Measurements from ENCODE around the gene FYCO1.
A peak's percentile ranks its signal among the peaks of the same experiment; 100 is the strongest.

Gene FYCO1

DNA sequence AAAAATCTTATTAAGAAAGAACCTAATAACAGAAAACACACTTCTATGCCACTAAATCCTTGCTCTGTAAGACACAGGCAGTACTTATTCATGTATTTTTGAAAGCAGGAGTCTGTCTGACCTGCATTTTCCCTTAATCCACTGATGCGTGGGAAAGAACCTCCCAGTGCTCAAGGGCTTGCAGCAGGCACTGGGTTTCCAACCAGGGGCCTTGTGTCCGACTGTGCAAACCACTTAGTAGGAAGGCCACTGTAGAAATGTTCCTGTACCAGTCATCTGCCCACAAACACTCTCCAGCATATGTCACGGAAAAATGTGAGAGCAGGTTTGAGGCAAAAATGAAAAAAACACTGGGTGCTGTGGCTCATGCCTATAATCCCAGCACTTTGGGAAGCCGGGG, 39.9 kb downstream of the FYCO1 start:
- TF ChIP-seq POLR2A (IDR thresholded peaks at IDR 0.05; ENCODE audit: low read length), result no peak
- TF ChIP-seq GATA1 (IDR thresholded peaks at IDR 0.05; ENCODE audit: low read depth, low read length), result no peak
- DNase-seq, result no peak

DNA sequence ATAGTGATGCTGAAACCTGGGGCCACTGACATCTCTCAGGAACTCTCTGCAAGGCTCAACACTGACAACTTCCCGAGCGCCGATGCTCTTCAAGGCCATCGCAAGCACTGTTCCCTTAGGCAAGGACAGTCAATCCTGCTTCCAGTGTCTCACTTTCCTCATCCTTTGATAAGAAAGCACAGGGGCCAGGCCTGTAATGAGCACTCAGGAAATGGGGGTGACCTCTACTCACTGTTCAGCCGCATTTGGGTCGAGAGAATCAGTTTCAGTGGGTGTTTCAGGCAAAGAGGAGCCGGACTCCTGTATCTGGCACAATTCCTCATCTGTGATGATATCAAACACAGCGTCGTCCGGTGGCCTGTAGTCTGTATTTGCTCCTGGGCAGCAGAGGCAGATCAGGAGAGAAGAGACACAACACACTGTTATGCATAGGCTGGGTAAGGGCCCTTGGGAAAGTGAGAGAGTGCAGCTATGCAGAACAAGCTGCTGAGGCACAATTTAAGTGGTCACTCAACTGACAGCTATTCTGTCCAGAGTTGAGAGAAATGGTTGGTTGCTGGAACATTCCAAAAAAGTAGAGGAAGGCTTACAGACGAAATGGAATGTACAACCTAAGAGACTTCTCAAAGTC, 40.5 kb downstream of the FYCO1 start:
- no peak for TF ChIP-seq GATA1 (IDR thresholded peaks at IDR 0.05; ENCODE audit: low read depth, low read length)
- TF ChIP-seq POLR2A (IDR thresholded peaks at IDR 0.05; ENCODE audit: low read length), result no peak
- no peak for DNase-seq

DNA sequence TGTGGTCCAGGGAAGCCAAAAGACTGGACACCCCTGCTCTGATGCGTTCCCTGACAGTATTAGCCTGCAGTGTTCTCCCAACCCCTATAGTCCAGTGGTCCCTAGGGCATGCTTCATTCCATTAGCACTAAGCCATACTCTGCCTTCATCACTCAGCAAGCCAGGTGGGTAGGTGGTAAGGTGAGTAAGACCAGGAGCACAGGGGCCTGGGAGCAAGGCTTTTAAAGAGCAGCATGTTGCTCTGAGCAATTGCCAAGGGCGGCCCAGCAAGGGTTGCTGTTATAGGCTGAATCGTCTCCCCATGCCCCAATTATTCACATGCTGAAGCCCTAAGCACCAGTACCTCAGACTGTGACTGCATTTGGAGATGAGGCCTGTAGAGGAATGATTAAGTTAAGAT, 41.3 kb downstream of the FYCO1 start:
- no peak for DNase-seq
- no peak for TF ChIP-seq POLR2A (IDR thresholded peaks at IDR 0.05; ENCODE audit: low read length)
- TF ChIP-seq GATA1 (IDR thresholded peaks at IDR 0.05; ENCODE audit: low read depth, low read length), result no peak

DNA sequence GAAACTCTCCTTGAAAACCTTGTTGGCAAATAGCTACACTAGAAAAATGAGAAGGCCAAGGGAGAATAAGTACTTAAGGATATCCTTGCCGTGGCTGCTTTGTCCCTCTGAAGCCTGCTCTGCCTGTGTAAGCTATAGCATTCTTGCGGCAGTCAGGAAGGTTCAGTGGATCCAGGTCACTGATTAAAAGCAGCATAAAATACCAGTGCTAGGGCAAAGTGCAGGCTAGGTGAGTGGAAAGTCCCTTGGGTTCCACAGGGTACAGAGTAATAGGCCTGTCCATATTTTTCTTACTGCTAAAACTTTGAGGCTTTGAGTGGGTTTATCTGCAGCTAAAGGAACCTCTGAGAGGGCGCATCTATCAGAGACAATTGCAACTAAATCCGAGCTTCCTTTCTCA, 42.1 kb downstream of the FYCO1 start:
- no peak for DNase-seq

DNA sequence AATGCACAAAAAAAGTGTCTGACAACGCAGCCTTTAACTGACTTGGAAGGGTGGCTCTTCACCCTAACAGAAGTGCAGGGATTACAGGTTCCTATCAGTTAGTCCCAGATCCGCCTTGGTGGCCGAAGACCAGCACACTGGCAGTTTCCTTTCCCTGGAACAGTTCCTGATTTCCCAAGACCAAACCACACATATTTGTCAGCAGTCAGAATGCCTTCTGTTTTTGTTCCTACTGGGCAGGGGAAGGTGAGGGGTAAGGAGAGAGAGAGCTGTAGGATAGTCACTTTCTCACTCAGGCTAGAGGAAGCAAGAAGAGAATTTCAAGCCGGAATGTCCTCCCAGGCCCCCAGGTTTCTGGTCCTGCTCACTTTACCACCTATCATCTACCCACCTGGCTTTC, 43.2 kb downstream of the FYCO1 start:
- no peak for DNase-seq
- TF ChIP-seq GATA1 (IDR thresholded peaks at IDR 0.05; ENCODE audit: low read depth, low read length), result no peak
- TF ChIP-seq POLR2A (IDR thresholded peaks at IDR 0.05; ENCODE audit: low read length), result no peak

More for the DNA sequence above, 42.1 kb downstream of the FYCO1 start:
- TF ChIP-seq POLR2A (IDR thresholded peaks at IDR 0.05; ENCODE audit: low read length) (no peak), GATA1 (IDR thresholded peaks at IDR 0.05; ENCODE audit: low read depth, low read length) (no peak)

DNA sequence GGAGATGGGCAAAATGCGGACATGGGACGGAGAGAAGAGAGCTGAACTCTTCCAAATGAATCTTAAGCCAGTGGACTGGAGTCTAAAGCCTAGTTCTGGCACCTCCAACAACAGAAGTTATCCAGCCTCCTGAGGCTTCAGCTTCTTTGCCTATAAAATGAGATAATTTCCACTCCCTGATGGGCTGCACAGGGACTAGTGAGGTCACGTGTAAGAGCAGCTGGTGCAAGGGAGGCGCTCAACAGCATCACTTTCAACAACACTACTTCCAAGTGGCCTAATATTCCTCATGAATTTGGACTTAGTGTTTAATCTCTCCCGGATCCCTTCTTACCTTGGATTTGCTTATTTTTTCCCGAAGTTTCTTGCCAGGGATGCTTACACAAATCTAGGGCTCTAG, 43.7 kb downstream of the FYCO1 start:
- TF ChIP-seq GATA1 (IDR thresholded peaks at IDR 0.05; ENCODE audit: low read depth, low read length) (no peak), POLR2A (IDR thresholded peaks at IDR 0.05; ENCODE audit: low read length) (no peak)
- DNase-seq, result no peak

DNA sequence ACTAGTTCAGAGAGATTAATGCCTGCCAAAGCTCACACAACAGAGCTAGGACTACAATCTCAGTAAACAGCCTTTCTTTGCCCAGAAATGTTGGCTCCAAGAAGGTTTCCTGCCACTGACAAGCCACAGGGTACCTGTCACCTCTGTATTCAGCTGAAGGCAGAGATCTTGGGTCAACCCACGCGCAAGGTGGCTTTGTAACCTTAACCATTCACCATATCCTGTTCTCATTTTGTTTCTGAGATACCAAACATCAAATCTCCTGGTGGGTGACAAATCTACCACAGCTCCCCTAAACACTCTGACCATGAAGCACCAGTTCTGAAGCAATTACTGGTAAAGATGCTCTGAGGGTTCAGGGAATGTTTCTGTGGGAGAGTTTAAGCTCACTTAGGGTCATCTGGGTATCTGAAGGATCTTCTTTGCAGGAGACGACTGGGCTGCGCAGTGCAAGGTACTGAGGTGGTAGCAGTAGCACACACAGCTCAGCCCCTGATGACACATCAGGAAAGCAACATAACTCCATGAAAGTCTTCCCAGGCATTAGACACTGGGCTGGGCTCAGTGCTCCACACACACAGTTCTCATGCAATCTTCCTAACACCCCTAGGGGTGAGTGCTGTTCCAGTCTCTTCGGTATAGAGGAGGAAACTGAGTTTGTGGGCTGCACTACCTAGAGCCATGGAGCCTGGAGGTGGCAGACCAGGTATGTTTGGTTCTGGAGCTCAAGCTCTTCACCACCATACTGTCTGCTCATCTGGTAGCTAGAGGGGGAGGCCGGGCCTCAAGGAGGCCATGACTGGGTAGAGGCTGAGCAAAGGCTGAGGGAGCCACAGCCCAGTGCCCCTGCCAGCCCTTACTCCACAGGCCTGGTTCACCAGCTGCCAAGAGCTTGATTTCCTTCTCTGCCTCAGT, 44.7 kb downstream of the FYCO1 start:
- no peak for TF ChIP-seq POLR2A (IDR thresholded peaks at IDR 0.05; ENCODE audit: low read length)
- no peak for TF ChIP-seq GATA1 (IDR thresholded peaks at IDR 0.05; ENCODE audit: low read depth, low read length)
- DNase-seq, result no peak

DNA sequence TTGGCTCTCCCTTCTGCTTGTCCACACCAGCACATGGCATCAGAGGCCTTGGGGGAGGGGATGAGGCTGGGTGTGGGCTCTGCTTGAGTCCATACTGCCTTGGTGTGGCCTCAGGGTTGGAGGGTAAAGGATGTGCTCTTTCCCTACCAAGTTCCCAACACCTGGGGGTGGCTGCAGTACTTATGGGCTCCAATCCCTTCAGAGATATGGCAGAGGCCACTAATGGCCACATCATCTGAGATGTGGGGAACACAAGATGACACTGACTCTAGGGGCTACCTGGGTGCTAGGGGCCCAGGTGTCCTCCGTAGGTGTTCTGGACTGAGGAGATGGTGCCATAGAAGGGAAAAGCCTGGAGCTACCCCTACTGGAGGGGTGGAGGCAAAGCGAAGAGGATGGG, 45.5 kb downstream of the FYCO1 start:
- DNase-seq, result no peak
- no peak for TF ChIP-seq POLR2A (IDR thresholded peaks at IDR 0.05; ENCODE audit: low read length)
- no peak for TF ChIP-seq GATA1 (IDR thresholded peaks at IDR 0.05; ENCODE audit: low read depth, low read length)

DNA sequence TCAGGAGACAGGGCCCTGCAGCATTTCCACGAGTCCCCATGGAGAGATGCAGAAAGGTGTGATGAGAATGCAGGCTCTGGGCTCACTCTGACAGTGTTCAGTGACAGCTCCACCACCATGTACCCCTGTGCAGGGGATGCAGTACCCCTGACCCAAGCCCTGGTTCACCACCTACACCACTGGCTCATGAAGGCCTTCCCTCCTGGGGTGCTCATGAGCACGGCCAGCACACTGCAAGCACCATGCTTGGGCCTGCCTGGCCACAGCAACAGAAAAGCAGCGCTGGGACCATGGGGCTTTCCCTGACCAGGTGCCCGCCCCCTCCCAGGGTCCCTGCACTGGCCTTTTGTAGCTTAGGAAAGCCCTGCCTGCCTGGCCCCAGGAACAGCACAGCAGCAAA, 46.2 kb downstream of the FYCO1 start:
- no peak for TF ChIP-seq POLR2A (IDR thresholded peaks at IDR 0.05; ENCODE audit: low read length)
- DNase-seq, result no peak

DNA sequence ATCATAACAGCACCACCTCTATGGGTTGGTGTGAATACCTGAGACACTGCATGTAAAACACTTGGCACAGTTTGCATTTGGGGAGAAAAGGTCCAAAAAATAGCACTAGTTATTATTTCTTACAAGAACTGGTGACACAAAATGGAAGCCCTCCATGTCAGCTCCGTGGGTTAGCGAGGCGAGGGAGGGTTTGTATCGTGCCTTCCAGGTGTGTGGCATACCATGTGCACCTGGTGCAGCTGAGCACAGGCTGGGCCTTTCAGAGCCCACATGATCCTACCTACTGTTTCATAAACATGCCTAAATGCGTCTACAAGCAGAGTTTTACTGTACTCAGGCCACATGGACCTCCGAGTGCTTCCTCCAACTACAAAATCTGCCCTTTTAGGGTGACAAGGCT, 46.7 kb downstream of the FYCO1 start:
- TF ChIP-seq POLR2A (IDR thresholded peaks at IDR 0.05; ENCODE audit: low read length) (no peak), GATA1 (IDR thresholded peaks at IDR 0.05; ENCODE audit: low read depth, low read length) (no peak)
- no peak for DNase-seq

DNA sequence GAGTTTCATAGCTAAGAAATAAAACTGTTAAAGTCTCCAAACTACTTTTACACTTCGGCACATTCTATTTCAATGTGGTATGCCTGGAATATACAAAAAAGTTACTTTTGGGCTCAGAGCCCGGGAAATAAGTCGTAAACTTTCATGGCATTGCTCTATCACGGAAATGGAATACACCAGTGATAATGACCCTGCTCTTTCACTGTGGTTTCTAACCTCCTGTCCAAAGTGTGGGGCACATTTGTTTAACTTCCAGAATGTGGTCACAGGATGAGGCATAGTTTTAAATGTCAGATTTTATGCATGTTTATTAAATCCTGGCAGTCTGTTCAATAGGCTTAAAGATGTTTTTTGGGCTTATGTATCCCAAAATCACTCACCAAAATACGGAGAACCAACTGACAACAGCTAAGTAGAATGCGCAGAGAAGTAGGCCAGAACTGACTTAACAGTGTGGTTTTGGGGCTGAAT, 47.3 kb downstream of the FYCO1 start:
- TF ChIP-seq GATA1 (IDR thresholded peaks at IDR 0.05; ENCODE audit: low read depth, low read length) (no peak), POLR2A (IDR thresholded peaks at IDR 0.05; ENCODE audit: low read length) (no peak)
- DNase-seq, result no peak

DNA sequence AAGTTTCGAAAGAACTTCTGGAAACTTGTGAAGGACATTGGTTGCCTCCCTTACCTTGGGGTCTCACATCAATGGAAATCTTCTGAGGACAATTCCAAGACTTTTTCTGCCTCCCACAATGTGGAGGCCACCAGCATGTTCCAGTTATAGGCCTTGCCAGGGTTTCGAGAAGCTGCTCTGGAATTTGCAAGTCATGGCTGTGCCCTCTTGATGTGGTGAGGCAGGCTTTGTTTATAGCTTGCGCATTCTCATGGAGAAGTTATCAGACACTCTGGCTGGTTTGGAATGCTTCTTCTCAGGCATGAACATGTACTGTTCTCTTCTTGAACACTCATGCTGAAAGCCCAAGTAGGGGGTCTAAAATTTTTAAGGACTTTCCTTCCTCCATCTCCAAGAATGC, 48.3 kb downstream of the FYCO1 start:
- TF ChIP-seq POLR2A (IDR thresholded peaks at IDR 0.05; ENCODE audit: low read length), result no peak
- TF ChIP-seq GATA1 (IDR thresholded peaks at IDR 0.05; ENCODE audit: low read depth, low read length), result no peak
- DNase-seq, result no peak

DNA sequence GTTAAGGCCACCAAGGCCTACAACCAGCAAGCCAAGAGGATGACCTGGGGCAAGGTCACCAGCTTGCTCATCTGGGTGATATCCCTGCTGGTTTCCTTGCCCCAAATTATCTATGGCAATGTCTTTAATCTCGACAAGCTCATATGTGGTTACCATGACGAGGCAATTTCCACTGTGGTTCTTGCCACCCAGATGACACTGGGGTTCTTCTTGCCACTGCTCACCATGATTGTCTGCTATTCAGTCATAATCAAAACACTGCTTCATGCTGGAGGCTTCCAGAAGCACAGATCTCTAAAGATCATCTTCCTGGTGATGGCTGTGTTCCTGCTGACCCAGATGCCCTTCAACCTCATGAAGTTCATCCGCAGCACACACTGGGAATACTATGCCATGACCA, 48.7 kb downstream of the FYCO1 start:
- TF ChIP-seq POLR2A (IDR thresholded peaks at IDR 0.05; ENCODE audit: low read length), result no peak
- no peak for TF ChIP-seq GATA1 (IDR thresholded peaks at IDR 0.05; ENCODE audit: low read depth, low read length)
- DNase-seq, result peak; percentile 73 to 76

DNA sequence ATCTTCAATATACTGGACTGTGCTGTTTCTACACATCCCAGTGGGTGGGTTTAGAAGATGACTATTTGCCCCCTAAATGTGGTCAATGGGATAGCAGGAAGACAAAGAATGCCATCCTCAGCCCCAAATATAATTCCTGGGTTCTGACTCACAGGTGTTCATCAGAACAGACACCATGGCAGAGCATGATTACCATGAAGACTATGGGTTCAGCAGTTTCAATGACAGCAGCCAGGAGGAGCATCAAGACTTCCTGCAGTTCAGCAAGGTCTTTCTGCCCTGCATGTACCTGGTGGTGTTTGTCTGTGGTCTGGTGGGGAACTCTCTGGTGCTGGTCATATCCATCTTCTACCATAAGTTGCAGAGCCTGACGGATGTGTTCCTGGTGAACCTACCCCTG, 49.3 kb downstream of the FYCO1 start:
- no peak for TF ChIP-seq GATA1 (IDR thresholded peaks at IDR 0.05; ENCODE audit: low read depth, low read length)
- TF ChIP-seq POLR2A (IDR thresholded peaks at IDR 0.05; ENCODE audit: low read length), result no peak
- DNase-seq, result peak in 1 of 2 experiments; percentile 19

Measured in erythroblast (primary cell).